GM19438 (cell line): Measurements from ENCODE around the gene PAM.

Source experiments
- ATAC-seq: cut with Tn5 transposase; IDR thresholded peaks from one replicate; pipeline ENCODE4 v1.9.1; 2021; ENCODE audit warnings: low read depth; ENCODE audit not compliant: unreplicated experiment

PAM gene

DNA sequence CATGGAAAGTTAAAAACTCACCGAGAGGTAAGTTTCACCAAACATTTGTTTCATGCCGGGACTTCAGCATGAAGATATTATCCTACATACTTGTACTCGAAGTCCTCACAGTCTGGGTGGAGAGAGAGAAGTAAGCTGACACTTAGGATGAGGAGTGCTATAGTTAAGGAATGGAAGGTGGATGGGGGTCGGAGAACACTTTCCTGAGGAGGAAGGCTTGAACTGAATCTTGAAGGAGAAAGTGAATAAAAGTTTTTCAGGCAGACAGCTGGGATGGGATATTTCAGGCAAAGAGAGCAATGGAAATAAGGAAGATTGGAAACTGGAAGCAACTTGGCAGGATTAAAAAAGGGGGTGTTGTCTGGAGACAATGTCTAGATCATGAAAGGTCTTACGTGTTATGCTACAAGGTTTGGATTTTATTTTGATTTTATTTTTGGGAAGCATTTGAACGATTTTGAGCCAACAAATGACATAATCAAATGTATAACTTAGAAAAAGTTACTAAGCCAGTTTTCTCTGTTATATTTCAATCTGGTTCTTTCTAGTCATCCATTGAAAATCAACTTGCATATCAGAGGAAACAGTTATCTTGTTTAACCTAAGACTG is 167.1 kb downstream of the PAM start:
- no peak for ATAC-seq

GRCh38 chr5:102922799-102923477 is 167.8 kb downstream of the PAM start:
- ATAC-seq: no peak

- ATAC-seq: no peak
Measured at GRCh38 chr5:102924963-102925362, 169.9 kb downstream of the PAM start.

- no peak for ATAC-seq
Measured at GRCh38 chr5:102927007-102927406, 171.9 kb downstream of the PAM start.

GRCh38 chr5:102930244-102930643 is 175.1 kb downstream of the PAM start:
- no peak for ATAC-seq

GRCh38 chr5:102931085-102931725 is 176.1 kb downstream of the PAM start:
- ATAC-seq: no peak

GRCh38 chr5:102932781-102933180 is 177.7 kb downstream of the PAM start:
- no peak for ATAC-seq

- ATAC-seq: no peak
Measured at GRCh38 chr5:102933316-102933715, 178.2 kb downstream of the PAM start.

DNA sequence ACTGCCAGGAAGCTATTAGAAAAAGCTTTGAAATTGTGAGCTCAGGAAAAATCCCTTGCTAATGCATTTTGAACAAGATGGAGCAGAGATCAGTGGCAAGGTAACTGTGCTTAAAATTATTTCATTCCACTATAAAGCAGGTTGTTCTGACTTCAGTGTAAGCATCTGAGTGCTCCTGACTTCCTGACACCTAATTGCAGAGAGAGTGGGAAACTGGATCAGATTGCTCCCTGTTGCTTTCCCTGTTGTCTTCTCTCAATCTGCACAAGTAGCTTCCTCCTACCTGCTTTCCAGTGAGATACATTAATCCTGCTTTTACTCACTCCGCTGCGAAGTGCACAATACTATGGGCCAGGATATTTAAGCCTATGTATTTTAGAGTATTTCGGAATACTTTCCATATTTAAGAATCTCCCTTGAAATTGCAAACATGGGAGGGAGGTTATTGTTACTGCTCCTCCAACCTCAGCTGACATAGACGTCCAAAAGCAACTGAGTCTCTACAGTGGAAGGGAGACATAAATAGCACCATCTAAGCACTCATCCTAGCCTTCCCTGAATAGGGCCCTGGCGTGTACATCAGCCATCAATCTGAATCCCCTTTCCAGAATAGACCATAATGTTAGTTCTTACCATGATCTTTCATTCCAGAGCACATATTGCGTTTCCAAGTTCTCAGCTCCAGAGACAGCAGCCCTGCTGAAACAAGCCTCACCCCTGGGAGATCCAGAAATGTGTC is 178.8 kb downstream of the PAM start:
- no peak for ATAC-seq

DNA sequence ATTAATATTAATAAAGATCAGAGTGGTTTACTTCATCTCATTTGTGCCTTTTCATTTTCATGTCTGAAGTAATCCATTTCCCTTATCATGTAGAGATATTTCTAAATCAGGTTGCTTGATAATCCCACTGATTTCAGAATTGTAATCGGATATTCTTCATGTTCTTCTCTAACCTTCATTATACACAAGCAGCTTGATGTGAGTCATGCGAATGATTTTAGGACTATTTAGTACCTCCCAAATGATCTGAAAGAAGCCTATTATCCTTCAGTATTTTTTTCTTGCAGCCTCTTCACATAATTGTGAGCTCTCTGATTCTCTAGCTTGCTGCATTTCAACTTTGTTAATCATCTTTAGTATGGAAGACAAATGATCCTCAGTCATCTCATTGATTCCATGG is 182.8 kb downstream of the PAM start:
- no peak for ATAC-seq

- no peak for ATAC-seq
Measured at GRCh38 chr5:102941111-102941510, 186.0 kb downstream of the PAM start.

DNA sequence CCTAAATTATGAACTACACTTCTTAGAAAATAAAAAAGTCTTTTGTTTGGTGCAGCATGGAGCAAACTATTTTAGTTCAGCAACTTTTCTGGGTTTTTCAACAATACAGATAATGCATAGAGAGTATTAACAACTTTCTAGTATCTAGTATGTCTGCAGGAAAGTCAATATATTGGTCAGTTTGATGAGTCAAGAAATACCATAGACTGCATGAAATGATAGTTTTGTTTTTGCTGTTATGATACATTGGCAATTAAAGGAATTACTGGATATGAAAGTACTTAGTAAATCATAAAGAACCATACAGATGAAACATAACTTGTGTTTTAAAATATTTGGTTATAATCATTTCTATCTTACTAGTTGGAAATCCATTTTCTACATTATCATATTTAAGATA is 191.3 kb downstream of the PAM start:
- no peak for ATAC-seq

- no peak for ATAC-seq
Measured at GRCh38 chr5:102946971-102947370, 191.9 kb downstream of the PAM start.

GRCh38 chr5:102955488-102955887 is 200.4 kb downstream of the PAM start:
- no peak for ATAC-seq

GRCh38 chr5:102956599-102956998 is 201.5 kb downstream of the PAM start:
- ATAC-seq: no peak

DNA sequence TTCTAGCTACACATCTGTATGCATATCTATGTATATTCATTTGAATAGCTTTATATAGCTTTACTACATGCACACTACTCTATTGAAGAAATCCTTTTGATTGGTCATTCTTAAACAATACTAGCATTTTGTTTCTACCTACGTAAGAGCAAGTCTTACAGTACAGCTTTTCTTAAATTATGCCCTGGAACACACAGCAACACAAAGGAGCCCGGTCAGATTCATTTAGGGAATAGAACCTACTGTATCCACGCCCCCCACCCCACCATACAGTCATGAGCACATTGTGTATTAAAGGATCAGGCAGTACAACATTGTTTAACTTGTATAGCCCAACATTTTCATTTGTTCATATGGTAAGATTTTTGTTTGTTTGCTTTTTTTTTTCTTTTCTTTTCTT is 202.0 kb downstream of the PAM start:
- ATAC-seq: no peak

DNA sequence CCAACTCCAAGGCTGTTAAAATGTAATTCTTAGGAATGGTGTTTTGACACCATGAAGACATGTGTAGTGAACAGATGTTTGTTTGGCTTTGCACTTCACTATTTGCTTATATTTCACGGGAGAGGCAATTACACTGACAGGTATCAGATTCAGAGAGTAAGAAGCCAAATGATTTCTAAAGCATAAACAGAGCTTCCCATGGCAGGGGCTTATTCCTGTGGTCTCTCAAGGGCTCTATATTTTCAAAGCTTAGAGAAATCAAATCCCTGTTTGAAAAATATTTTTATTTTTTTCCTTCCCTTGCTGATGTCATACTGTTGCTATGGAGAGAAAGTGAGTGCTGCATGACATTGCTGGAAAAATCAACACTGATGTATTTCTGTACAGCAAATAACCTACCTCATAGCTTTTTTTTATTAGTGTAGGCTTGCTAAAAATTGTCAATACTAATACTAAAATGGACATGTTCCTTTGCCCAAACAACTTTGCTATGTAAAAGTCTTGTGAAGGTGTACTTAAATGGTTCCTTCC is 203.4 kb downstream of the PAM start:
- no peak for ATAC-seq

GRCh38 chr5:102959055-102959454 is 203.9 kb downstream of the PAM start:
- no peak for ATAC-seq

- no peak for ATAC-seq
Measured at GRCh38 chr5:102961671-102962070, 206.6 kb downstream of the PAM start.

GRCh38 chr5:102965653-102966052 is 210.5 kb downstream of the PAM start:
- ATAC-seq: no peak

- ATAC-seq: no peak
Measured at GRCh38 chr5:102969641-102970040, 214.5 kb downstream of the PAM start.
